LNCAP (cell line): ENCODE data around the gene OR10AD1.

Experiments
- TF ChIP-seq, protein P1 (sequence below): fragments of 450-650 bp; IDR thresholded peaks from 2 replicates; pipeline ENCODE4 v1.5.1; 2017; ENCODE audit warnings: mild to moderate bottlenecking

OR10AD1 gene

DNA sequence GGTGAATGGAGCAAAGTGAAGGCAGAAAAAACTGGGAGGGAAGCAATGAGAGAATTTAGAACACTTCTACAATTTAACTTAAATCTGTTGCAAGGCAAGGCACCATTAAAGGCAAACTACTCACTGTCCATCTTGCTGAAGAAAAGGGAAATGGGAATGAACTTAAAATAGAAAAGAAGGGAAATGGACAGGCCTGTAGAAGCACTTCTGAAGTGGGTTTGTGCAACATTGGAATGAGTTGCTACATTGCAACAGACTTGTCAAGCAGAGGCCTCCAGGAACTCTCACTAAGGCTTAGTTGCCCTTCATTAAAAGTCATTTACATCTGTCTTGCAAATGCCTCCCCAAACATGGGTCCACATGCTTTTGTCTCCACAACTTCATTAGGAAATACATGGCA, 13.7 kb upstream of the OR10AD1 start:
- TF ChIP-seq, protein P1, sequence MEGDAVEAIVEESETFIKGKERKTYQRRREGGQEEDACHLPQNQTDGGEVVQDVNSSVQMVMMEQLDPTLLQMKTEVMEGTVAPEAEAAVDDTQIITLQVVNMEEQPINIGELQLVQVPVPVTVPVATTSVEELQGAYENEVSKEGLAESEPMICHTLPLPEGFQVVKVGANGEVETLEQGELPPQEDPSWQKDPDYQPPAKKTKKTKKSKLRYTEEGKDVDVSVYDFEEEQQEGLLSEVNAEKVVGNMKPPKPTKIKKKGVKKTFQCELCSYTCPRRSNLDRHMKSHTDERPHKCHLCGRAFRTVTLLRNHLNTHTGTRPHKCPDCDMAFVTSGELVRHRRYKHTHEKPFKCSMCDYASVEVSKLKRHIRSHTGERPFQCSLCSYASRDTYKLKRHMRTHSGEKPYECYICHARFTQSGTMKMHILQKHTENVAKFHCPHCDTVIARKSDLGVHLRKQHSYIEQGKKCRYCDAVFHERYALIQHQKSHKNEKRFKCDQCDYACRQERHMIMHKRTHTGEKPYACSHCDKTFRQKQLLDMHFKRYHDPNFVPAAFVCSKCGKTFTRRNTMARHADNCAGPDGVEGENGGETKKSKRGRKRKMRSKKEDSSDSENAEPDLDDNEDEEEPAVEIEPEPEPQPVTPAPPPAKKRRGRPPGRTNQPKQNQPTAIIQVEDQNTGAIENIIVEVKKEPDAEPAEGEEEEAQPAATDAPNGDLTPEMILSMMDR, result no peak

DNA sequence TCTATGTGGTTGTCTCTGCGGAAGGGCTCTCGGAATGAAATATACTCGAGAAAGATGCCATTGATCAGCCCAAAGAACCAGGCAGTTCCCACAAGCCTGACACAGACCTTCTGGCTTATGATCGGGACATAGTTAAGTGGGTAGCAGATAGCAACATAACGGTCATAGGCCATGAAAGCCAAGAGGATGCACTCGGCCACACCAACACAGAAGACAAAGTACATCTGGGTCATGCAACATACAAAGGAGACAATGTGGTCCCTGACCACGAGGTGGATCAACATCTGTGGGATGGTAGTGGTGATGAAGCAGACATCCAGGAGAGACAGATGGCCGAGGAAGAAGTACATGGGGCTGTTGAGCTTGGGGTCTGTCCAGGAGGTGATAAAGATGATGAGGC, 326 bp downstream of the OR10AD1 start:
- TF ChIP-seq, protein P1, result no peak

DNA sequence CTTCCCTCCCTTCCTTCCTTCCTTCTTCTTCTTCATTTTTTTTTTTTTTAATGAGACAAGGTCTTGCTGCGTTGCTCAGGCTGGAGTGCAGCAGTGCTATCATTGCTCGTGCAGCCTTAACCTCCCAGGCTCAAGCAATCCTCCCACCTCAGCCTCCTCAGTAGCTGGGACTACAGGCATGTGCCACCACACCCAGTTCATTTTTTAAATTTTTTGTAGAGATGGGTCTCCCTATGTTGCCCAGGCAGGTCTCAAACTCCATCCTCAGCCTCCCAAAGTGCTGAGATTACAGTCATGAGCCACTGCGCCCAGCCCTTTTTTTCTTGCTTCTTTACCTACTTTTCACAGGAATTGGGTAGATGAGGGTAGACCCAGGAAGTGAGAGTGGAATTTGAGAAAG, 1.6 kb downstream of the OR10AD1 start:
- TF ChIP-seq, protein P1, result no peak

DNA sequence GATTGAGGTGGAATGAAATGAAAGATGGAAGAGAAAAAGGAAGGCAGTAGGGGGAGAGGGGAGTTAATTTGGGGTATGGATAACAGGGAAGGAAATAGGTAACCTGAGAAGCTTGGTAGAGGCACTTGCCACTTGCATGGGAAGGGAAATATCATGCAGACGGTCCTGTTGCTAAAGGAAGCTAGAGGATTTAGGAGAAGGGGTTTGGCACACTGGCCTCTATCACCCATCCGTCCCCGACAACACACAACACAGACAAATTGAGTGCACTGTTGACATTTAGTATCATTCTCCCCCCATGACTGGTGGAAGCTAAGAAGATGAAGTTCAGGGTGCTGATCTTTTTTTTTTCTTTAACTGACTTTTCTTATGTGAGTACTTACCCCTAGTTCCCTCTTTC, 2.0 kb downstream of the OR10AD1 start:
- TF ChIP-seq, protein P1, result no peak

- TF ChIP-seq, protein P1, result no peak
Measured at GRCh38 chr12:48199774-48200221, 3.3 kb downstream of the OR10AD1 start.

GRCh38 chr12:48198985-48199384, 4.1 kb downstream of the OR10AD1 start:
- TF ChIP-seq, protein P1, result no peak

- TF ChIP-seq, protein P1, result no peak
Measured at GRCh38 chr12:48198672-48198971, 4.5 kb downstream of the OR10AD1 start.

GRCh38 chr12:48197971-48198671, 5.0 kb downstream of the OR10AD1 start:
- TF ChIP-seq, protein P1, result no peak
